Measurements from ENCODE around the gene CNTN6.

DNA sequence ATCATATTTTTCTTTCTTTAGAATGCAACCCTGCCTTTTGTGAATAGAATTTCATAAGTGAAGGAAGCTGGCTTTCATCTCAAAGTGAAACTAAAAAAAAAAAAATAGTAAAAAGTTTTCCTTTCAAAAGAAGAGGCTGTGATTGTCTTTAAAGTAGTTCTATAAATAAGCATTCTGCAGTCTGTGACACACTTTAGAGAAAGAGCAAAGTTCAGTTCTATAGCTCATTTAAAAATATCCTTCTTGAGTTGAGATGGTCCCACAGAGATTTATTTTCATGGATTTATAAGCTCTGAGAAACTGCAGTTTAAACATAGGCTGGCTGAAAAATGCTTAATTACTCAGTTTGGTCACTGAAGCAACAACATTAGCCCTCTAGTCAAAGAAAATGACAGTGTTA, 36.1 kb upstream of the CNTN6 start:
- TF ChIP-seq, protein P1, sequence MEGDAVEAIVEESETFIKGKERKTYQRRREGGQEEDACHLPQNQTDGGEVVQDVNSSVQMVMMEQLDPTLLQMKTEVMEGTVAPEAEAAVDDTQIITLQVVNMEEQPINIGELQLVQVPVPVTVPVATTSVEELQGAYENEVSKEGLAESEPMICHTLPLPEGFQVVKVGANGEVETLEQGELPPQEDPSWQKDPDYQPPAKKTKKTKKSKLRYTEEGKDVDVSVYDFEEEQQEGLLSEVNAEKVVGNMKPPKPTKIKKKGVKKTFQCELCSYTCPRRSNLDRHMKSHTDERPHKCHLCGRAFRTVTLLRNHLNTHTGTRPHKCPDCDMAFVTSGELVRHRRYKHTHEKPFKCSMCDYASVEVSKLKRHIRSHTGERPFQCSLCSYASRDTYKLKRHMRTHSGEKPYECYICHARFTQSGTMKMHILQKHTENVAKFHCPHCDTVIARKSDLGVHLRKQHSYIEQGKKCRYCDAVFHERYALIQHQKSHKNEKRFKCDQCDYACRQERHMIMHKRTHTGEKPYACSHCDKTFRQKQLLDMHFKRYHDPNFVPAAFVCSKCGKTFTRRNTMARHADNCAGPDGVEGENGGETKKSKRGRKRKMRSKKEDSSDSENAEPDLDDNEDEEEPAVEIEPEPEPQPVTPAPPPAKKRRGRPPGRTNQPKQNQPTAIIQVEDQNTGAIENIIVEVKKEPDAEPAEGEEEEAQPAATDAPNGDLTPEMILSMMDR (IDR thresholded peaks at IDR 0.05 in 8 of 11, conservative IDR thresholded peaks at IDR 0.05 in 3 of 11): no peak
- TF ChIP-seq POLR2AphosphoS5 (IDR thresholded peaks at IDR 0.05): no peak

All from spleen (tissue), 7 donors.